ENCODE measurements around the gene ATP5F1C.

Gene ATP5F1C

GRCh38 chr10:7853890-7854289 is 65.9 kb downstream of the ATP5F1C start:
- Histone ChIP-seq H3K9ac (ENCODE audit: low read length) (no peak overlapping the region), H3K36me3 (ENCODE audit: control insufficient read depth, insufficient read depth, low read length, severe bottlenecking) (no peaks in the 10 kb centered on the region), H3K4me3 (ENCODE audit: low read length) (no peak overlapping the region), H3K4me1 (ENCODE audit: control insufficient read depth, insufficient read depth, low read length) (peaks cover 13% of the 10 kb centered on the region), H3K9me3 (ENCODE audit: control insufficient read depth, low read length) (no peaks in the 10 kb centered on the region), H3K27me3 (replicated peaks; ENCODE audit: control insufficient read depth, insufficient read depth, low read length) (no peaks in the 10 kb centered on the region)
- no peak for DNase-seq (ENCODE audit: low read depth)

DNA sequence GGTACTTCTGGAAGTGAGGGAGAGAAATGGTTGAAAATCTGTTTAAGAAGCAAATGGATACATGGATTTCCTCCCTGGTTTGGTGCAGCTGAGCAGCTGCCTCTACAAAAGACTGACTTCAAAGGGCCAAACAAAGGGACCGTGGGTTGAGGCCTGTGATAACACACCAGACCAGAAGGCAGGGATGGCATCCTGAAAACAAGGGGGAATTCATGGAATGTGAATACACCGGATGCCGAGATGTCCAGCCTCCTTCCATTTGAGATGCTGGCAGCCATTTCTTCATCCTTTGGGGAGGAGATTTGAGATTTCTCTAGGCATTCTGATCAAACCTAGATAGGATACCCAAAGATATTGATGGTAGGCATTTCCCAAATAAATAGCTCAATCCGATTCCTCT is 67.2 kb downstream of the ATP5F1C start:
- H3K36me3 ChIP-seq (ENCODE audit: control insufficient read depth, insufficient read depth, low read length, severe bottlenecking): no peaks in the 10 kb centered on the region
- no peaks in the 10 kb centered on the region for H3K27me3 ChIP-seq (replicated peaks; ENCODE audit: control insufficient read depth, insufficient read depth, low read length)
- peaks cover 13% of the 10 kb centered on the region for H3K4me1 ChIP-seq (ENCODE audit: control insufficient read depth, insufficient read depth, low read length)
- H3K9me3 ChIP-seq (ENCODE audit: control insufficient read depth, low read length): no peaks in the 10 kb centered on the region
- no peak for DNase-seq (ENCODE audit: low read depth)
- no peak overlapping the region for H3K4me3 ChIP-seq (ENCODE audit: low read length)
- H3K9ac ChIP-seq (ENCODE audit: low read length): no peak overlapping the region

GRCh38 chr10:7856678-7857077 is 68.7 kb downstream of the ATP5F1C start:
- DNase-seq (ENCODE audit: low read depth): no peak
- no peaks in the 10 kb centered on the region for H3K27me3 ChIP-seq (replicated peaks; ENCODE audit: control insufficient read depth, insufficient read depth, low read length)
- no peak overlapping the region for H3K4me3 ChIP-seq (ENCODE audit: low read length)
- peaks cover 7% of the 10 kb centered on the region for H3K9me3 ChIP-seq (ENCODE audit: control insufficient read depth, low read length)
- H3K36me3 ChIP-seq (ENCODE audit: control insufficient read depth, insufficient read depth, low read length, severe bottlenecking): no peaks in the 10 kb centered on the region
- peaks cover 13% of the 10 kb centered on the region for H3K4me1 ChIP-seq (ENCODE audit: control insufficient read depth, insufficient read depth, low read length)
- H3K9ac ChIP-seq (ENCODE audit: low read length): no peak overlapping the region

DNA sequence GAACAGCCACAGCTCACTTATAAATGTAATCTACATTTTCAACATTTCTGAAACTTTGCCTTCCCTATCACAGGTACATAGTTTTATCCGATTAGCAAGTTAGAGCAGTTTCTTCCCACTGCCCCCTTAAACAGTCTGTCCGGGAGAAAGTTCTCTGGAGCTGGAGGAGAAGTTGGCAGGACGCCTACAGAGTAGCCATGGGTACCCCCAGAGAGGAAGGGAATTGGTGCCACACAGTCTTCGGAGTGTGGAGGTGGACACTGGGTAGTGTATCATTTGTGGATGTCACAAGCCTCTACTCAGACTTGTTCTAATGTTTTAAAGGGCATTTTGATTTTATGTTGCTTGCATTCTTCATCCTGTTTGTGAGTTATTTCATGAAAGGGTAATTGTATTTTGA is 69.3 kb downstream of the ATP5F1C start:
- H3K4me3 ChIP-seq (ENCODE audit: low read length): no peak overlapping the region
- H3K4me1 ChIP-seq (ENCODE audit: control insufficient read depth, insufficient read depth, low read length): peaks cover 13% of the 10 kb centered on the region

More for the DNA sequence above, 69.3 kb downstream of the ATP5F1C start:
- Histone ChIP-seq H3K9ac (ENCODE audit: low read length) (no peak overlapping the region), H3K27me3 (replicated peaks; ENCODE audit: control insufficient read depth, insufficient read depth, low read length) (no peaks in the 10 kb centered on the region), H3K9me3 (ENCODE audit: control insufficient read depth, low read length) (peaks cover 13% of the 10 kb centered on the region), H3K36me3 (ENCODE audit: control insufficient read depth, insufficient read depth, low read length, severe bottlenecking) (no peaks in the 10 kb centered on the region)
- DNase-seq (ENCODE audit: low read depth): no peak
